ENCODE data around the gene GRAMD2A.

Gene GRAMD2A

DNA sequence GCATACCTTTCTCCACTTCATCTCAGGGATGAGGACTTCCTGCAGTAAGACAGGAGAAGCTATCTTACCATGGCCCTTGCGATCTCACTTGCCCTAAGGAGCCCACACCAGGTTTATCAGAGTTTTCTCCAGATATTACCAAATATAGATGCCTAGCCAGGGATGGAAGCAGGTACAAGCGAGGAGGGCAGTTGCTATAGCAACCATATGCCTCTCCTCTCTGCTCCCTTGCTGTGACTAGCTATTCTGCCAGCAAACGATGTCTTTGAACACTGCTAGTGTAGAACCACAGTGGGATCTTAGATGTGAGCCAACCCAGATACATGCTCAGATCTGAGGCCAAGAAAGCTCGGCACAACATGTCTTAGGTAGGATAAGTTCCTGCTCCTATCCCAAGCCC lies 33.9 kb downstream of the GRAMD2A start:
- no peak for DNase-seq

GRCh38 chr15:72162569-72162968 lies 35.0 kb downstream of the GRAMD2A start:
- no peak for DNase-seq

DNA sequence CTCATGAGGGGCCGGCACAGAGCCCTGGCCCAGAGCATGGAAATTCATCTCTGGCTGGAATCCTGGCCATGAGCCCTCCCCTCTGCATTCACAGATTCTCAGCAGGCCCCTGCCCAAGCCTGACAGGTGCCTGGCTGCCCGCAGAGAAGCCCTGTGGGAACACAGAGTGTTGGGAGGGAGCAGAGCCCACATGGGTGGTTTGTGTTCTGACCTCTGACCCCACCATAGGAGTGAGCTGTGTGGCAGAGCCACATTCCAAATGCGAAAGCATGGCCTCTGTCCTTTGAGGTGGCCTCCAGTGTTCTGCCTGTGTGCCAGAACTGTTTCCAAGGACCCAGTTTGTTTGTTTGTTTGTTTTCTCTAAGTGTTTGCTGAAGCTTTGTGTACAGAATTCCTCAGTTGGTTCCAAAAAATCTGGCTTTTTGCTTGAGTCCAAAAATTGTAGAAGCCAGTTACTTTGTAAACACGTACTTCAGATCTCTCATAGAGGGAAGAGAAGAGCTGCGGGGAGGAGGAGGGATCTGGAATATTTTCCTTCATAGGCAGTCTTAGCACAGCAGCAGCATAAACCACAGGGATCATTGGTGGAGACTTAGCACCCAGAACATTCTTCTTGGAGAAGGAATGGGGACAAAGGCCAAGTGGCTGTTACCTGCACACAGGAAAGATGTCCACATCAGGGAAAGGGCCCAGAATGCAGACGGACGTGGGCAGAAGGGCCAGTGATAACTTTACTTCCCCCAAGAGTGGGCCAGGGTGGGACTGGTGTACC lies 36.0 kb downstream of the GRAMD2A start:
- DNase-seq: no peak

DNA sequence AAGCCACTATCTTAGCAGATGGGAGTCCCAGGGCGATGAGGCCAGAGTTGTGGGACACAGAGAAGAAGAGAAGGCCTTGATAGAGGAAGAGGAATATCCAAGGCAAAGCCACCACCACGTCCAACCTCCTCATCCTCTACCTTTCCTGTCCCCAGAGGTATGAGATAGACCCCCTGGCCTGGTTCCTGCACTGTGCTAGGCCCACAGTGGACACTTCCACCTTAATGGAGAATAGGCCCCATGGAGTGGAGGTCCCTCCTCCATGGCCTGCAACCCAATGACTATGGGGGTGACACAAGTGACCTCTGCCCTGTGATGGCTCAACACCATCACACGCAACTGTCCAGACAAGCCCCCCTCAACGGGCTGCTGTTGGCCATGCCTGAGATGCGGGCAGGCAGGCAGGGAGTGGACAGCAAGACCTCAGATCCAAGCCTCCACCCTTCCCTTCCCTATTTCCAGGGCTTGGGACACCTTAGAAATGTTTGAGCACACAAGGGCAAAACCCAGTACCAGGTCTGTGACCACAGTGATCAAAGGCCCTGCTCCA lies 36.8 kb downstream of the GRAMD2A start:
- DNase-seq: no peak

GRCh38 chr15:72156928-72157327 lies 40.7 kb downstream of the GRAMD2A start:
- no peak for DNase-seq

DNA sequence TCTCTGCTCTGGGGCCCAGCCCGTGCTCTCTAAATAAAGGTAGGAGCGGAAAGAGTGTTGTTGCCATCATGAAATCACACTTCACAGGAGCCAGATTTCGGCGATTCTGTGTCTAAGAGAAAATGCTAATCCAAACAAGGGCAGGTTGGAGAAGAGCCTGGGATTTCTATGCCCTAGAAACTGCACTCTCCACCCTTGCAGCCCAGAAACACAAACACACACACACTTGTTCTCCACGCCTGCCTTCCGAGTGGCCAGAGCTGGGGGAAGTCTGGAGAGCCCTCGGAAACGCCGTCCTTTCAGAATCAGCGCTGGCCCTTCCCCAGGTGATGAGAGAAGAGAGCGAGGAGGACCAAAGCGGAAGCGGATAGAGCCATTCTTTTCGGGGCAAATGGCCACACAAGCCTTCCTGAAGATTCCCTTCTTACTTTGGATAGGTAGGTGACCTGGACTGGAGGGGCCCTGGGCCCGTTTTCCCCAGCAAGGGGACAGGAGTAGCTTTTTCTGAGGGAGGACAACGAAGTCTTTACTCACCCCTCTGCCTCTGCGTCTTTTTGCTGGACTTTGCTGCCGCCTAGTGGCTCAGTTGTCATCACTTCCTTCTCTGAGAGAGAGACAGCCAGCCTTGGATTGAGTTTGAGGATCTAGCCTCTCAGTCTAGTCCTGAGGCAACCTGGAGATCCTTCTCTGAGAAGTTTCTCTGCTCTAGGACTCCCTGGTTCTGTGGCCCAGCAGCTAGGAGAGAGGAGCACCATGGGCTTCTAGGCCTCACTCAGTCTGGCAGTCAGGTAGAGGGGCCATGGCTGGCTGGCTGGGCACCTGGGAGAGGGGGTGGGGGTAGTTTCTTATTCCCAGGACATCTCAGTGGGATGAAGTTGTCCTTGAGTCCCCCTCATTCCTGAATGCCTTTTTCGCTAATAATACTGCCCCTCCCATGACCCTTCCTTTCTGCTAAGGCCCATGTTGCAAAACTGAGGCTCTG lies 41.7 kb downstream of the GRAMD2A start:
- peak; percentile 19 for DNase-seq

DNA sequence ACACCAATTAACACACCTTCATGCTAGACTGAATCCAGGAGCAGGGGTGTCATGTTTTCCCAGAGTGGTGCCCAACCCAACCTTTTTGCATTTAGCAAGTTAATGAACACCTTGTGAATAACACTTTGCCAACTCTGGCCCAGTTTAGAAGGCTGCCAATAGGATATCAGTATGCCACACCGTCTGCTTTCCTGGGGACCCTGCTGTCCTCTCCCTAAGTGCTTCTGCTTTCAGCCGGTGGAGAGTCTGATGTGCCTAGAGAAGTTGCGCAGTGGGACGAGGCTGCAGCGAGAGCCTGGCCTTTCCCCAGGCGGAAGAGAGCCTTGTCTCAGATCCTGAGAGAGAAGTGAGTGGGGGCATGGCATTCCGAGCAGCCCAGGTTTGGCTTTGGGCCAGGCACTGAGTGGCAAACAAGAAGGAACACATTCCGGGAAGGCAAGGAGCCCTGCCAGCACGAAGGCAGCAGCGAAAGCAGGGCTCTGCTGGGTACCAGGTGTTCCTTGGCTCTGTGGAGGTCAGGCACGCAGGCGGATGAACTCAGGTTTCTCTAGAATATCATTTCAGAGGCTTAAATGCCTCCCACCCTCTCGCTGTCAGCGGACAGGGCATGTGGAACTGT lies 42.5 kb downstream of the GRAMD2A start:
- peak; percentile 75 for DNase-seq

- no peak for DNase-seq
These were observed 43.3 kb downstream of the GRAMD2A start for GRCh38 chr15:72154316-72154715.

- DNase-seq: no peak
These were observed 44.2 kb downstream of the GRAMD2A start for GRCh38 chr15:72153269-72154000.

DNA sequence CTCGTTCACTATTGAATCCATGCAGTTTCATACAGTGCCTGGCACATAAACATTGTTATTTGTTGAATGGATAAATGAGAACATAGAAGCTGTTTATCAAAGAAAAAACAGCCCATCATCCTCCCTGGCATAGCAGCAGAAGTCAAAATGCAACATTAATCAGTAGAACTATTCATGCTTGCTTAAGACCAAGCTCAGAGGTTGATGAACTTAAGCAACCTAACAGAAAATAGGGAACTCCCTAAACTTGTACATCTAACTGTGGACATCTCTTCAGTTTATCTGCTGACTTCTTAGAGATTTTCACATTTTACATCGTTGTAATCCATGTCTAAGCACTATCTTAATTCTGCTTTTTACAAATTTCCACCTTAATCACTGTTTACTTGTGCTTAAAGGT lies 50.2 kb downstream of the GRAMD2A start:
- no peak for DNase-seq

GRCh38 chr15:72146934-72147333 lies 50.7 kb downstream of the GRAMD2A start:
- no peak for DNase-seq

DNA sequence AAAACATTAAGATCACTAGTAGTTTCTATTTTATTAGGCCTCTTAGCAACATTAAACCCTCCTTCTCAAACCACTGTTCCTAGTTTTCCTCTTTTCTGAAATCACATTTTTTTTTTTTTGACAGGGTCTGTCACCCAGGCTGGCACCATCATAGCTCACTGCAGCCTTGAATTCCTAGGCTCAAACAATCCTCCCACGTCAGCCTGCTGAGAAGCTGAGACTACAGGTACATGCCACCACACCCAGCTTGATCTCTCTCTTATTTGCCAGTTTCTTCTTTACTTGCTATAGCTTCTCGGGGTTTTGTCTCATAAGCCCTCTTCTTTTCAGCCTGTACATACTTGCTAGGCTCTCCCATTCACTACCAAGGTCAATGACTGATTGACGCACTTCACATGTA lies 51.4 kb downstream of the GRAMD2A start:
- DNase-seq: no peak

DNA sequence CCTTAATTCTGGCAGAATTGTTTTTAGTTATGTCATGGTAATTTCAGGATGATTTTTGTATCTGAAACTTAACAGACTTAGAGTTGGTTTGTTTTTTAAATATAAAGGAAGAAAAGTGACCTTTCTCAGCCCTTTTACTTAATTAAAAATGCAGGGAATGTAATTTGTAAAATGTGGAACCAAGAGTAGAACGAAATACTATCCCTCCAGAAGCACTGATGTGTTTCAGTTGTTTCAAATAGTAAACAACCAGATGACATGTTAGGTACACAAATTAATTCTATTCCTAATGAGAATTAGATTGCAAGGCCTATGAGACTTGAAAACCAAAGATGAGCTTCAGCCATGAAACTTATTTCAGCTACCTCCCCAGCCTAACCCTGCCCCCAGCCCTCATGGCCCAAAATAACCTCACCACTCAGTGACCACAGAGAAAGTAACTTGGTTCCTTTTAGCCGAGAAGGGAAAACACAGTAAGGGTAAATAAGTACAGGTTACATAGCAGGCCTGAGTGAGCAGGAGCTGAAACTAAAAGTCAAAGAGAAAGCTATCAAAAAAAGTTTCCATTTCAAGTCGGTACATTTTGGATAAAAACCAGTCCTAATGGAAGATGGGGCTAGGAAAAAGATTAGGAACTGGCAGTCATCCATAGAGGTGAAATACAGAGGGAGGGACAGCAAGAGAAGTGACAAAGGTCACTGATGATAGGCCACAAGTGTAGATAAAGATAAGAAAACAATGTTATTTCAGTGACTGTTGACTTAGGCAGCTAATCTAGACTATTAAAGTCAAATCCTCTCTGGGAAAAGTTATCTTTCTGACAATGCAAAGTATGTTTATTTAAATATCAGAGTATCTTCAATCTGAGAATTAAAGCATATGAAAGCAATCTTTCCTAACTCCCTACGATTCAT lies 56.2 kb downstream of the GRAMD2A start:
- no peak for DNase-seq

GRCh38 chr15:72140088-72140487 lies 57.5 kb downstream of the GRAMD2A start:
- DNase-seq: no peak

- DNase-seq: no peak
These were observed 57.9 kb downstream of the GRAMD2A start for GRCh38 chr15:72139667-72140066.

DNA sequence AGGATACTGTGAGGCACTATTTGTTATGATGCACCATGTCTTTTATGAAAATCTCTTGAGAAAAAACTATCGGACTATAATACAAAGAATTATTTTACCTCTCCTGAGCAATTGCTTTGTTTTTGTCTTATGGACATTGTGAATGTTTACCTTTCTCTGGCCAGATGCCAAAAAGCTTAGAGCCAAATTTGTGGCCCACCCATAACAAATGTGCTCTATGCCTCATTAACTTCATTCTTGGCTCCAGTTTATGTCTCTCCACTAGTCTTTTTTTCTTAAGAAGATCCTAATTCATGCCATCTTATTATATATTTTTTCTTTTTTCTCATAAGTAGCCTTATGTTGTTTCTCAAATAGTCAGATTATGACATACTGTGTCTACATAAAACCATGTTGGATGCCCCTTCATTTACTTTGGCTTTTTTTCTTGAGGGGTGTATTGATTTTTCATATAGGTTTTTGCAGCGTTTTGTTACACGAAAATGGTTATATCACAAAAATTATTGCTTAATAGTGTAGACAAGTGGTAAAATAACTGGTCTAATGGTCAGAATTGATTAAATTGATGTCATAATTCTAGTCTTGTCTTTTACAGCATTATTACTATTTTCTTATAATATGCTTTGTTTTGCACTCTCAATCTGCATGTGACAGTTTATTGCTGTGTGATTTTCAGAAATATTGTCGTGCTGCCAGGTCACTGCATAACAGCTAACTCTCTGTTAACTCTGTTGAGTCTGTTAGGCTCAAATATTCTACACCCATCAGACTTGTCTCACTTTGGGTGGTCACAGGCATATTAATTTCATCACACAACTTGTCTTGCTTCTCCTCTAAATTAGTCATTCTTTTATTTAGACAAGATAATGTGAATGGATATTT lies 61.2 kb downstream of the GRAMD2A start:
- peak; percentile 24 for DNase-seq

DNA sequence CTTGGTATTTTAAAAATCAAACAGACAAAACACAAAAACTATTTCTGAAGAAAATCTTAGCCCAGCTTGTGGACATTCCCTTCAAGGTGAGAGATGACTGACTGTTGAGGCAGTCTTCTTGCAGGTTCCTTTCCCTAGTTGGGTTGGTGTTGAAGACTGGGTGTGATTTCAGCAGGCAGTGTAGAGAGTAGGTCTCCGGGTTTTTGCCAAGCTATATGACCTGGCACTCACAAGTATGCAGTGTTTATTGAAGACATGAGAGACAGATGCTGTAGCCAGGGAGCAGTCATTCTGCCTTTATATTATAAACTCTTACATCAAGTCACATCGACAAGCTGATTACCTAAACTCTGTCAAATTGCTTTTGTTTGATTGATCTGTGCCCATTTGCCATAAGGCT lies 61.9 kb downstream of the GRAMD2A start:
- no peak for DNase-seq

DNA sequence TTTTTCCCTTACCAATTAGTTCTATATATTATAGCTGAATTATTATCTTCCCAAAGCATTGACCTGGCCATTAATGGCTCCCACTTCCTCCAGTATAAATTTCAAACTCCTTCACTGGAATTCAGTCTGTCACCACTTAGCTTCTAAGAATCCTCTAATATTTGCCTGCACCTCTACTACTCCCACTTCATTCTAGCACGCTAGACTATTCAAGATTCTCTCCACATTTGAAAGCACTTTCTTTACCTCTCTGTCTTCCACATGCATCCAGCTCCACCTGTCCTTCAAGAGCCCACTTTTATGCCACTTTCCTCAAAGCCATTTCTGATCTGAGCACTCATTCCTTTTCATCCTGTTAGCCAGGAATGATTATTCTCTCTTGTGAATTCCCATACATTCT lies 64.4 kb downstream of the GRAMD2A start:
- DNase-seq: peak; percentile 22

DNA sequence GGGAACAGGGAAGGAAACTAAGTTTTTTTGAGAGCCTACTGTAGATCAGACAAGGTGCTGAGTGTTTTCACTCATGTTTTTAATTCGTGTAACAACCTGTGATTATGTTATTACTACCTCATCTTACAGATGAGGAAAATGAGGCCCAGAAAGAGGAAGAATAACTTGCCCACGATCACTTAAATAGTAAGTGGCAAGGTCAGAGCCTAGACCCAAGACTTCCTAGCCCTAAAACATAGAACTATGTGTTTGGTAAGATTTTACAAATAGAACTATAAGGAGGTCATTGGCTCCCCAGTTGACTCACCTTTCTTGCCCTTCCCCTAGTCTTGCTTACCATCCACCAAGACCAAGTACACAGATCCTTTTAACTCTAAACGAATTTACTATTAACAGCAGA lies 65.7 kb downstream of the GRAMD2A start:
- DNase-seq: no peak

GRCh38 chr15:72130272-72130671 lies 67.3 kb downstream of the GRAMD2A start:
- no peak for DNase-seq

Measured in DMS79 (cell line).